Activated CD8-positive, alpha-beta memory T cell treated with anti-CD3 and anti-CD28 coated beads for 24 hours (primary cell): ENCODE data around the gene USP33.
"Not testable (repeated sequence)": the region's sequence is repeated elsewhere in the genome, so short reads cannot be mapped to it uniquely, and the experiment has no call there.

Experiments
- DNase-seq: peaks from one replicate; pipeline ENCODE4 v3.0.0-alpha.2; 2020

USP33 gene

GRCh38 chr1:77732090-77732489, 27.6 kb downstream of the USP33 start:
- no peak for DNase-seq

- DNase-seq, result no peak
These were observed 33.9 kb downstream of the USP33 start for GRCh38 chr1:77725706-77726105.

DNA sequence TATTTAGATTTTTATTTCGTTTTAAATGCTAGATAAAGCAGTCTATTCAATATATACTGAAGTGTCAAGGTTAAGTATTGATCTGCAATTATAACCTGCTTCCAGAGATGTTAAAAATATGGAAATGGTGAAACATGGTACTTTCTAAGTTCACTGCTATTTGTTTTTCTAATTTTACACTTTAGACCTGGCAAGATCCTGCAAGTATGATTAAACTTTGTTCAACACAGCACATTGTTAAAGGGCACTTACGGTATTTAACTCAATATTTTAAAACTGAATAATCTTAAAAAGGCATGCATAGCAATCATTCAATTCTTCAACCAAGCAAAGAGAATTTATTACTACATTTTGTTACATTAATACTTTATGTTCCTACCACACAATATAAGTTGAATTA, 41.5 kb downstream of the USP33 start:
- DNase-seq, result no peak

DNA sequence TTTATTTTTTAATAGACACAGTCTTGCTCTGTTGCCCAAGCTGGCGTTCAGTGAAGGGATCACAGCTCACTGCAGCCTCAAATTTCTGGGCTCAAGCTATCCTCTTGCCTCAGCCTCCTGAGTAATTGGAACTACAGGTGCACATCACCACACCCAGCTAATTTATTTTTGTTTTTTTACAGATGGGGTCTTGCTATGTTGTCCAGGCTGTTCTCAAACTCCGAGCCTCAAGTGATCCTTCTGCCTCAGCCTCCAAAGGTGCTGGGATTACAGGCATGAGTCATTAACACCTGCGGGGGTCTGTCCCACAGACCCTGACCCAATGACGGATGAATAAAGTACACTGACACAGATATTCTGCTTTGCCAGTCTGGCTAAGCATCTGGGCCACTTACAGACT, 43.6 kb downstream of the USP33 start:
- DNase-seq, result no peak

- DNase-seq, result no peak
These were observed 49.9 kb downstream of the USP33 start for GRCh38 chr1:77709727-77710126.

DNA sequence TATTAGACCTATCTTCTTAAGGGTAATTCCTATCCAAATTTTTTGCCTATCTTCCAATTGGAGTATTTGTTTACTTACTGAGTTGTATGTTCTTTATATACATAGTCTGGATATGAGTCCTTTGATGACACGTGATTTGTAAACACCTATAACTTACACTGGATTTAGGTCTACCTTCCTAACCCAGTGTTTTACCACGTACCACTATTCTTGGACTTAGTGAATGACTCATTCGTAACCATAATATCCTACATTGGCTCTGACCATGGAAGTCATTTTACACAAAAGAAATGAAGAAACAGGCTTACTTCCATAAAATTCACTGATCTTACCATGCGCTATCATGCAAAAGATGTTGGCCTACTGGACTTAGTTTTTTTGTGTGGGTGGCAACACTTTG, 53.3 kb downstream of the USP33 start:
- no peak for DNase-seq

GRCh38 chr1:77704736-77705135, 54.9 kb downstream of the USP33 start:
- DNase-seq, result no peak

GRCh38 chr1:77699673-77700072, 60.0 kb downstream of the USP33 start:
- DNase-seq, result not testable (repeated sequence)

- no peak for DNase-seq
These were observed 62.2 kb downstream of the USP33 start for GRCh38 chr1:77697441-77697840.

GRCh38 chr1:77688939-77689338, 70.7 kb downstream of the USP33 start:
- DNase-seq, result no peak

GRCh38 chr1:77687519-77687906, 72.1 kb downstream of the USP33 start:
- no peak for DNase-seq

GRCh38 chr1:77686796-77687518, 72.7 kb downstream of the USP33 start:
- no peak for DNase-seq

GRCh38 chr1:77683160-77684148, 76.2 kb downstream of the USP33 start:
- DNase-seq, result peak; percentile 94

GRCh38 chr1:77682460-77683159, 77.0 kb downstream of the USP33 start, which contains the start of gene ZZZ3:
ZZZ3 (minus strand) TSS chr1:77682658; CDS start chr1:77633354, 49,304 bp downstream.
- peak; percentile 95 for DNase-seq

GRCh38 chr1:77680173-77680572, 79.5 kb downstream of the USP33 start:
- no peak for DNase-seq

DNA sequence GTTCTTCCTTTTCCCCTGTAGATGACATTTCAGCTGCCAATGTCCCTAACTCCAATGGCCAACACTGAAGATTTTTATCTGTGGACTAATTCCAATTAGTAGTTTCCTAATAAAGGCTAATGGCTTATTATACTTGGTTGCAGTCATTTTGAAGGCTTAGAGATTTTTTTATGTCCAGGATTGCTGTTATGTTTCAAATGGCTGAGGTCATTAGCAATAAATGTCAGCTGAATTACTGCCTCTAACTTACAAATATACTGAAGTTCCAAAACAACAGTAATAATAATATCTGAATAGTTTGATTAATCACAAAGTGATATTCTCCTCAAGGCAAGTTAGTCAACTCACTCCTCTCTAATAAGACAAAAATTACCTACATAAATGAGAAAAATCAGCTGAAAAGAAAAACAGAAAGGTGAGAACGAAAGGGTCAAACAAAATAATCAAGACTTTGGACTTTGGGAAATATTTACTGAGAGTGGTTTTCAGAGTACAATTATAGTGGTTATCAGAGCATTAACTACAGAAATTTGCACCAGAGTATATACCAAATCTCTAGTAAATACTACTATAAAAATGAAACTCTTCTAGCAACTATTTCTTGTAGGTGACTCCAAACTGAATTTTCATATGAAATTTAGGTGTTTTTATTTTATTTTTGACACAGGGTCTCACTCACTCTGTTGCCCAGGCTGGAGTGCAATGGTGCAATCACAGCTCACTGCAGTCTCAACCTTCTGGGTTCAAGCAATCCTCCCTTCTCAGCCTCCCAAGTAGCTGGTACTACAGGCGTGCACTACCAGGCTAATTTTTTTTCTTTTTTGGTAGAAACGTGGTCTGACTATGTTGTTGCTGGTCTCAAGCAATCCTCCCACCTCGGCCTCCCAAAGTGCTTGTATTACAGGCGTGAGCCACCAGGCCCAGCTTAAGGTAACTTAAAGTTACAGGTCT, 80.7 kb downstream of the USP33 start:
- no peak for DNase-seq

- not testable (repeated sequence) for DNase-seq
These were observed 84.8 kb downstream of the USP33 start for GRCh38 chr1:77674807-77675206.

- no peak for DNase-seq
These were observed 85.8 kb downstream of the USP33 start for GRCh38 chr1:77673716-77674355.

- DNase-seq, result no peak
These were observed 86.6 kb downstream of the USP33 start for GRCh38 chr1:77673030-77673429.

GRCh38 chr1:77672374-77672773, 87.3 kb downstream of the USP33 start:
- DNase-seq, result no peak

- no peak for DNase-seq
These were observed 87.8 kb downstream of the USP33 start for GRCh38 chr1:77671836-77672235.

GRCh38 chr1:77670330-77670729, 89.3 kb downstream of the USP33 start:
- no peak for DNase-seq
